ENCODE measurements around the gene SMAD2. TPM values are rescaled to one million over a fixed set of nuclear protein-coding genes. Genes with fewer than 3 reads are reported as not detected.

Gene SMAD2
- total and polyA plus RNA-seq, 3 donors from 2014 or later, result 76.9 to 115 (median 109) TPM

DNA sequence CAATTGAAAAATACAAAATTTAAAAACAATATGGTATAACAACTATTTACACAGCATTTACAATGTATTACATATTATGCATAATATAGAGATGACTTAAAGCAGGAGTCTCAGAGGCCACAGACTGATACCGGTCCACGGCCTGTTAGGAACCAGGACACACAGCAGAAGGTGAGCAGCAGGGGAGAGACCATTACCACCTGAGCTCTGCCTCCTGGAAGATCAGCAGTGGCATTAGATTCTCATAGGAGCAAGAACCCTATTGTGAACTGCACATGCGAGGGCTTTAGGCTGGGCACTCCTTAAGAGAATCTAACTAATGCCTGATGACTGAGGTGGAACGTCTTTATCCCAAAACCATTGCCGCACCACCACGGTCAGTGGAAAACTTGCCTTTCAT, 58.0 kb downstream of the SMAD2 start:
- 91 to 94% methylated on average over 6 of the region's 6 CpGs for WGBS, 2 donors
- intact Hi-C loops (cut with DNase I; ENCODE audit: low total_unique reads), result no loop called here
- Histone ChIP-seq H3K27ac (no peak overlapping the region), H3K4me3 (no peak overlapping the region), H3K27me3 (no peaks in the 10 kb centered on the region), H3K4me1 (peaks cover 3% of the 10 kb centered on the region), H3K36me3 (ENCODE audit: low read depth, missing control alignments) (no peaks in the 10 kb centered on the region), H3K9me3 (no peaks in the 10 kb centered on the region)
- no peak for DNase-seq
- no peak for TF ChIP-seq POLR2A (IDR thresholded peaks at IDR 0.05)
- TF ChIP-seq, protein P1, sequence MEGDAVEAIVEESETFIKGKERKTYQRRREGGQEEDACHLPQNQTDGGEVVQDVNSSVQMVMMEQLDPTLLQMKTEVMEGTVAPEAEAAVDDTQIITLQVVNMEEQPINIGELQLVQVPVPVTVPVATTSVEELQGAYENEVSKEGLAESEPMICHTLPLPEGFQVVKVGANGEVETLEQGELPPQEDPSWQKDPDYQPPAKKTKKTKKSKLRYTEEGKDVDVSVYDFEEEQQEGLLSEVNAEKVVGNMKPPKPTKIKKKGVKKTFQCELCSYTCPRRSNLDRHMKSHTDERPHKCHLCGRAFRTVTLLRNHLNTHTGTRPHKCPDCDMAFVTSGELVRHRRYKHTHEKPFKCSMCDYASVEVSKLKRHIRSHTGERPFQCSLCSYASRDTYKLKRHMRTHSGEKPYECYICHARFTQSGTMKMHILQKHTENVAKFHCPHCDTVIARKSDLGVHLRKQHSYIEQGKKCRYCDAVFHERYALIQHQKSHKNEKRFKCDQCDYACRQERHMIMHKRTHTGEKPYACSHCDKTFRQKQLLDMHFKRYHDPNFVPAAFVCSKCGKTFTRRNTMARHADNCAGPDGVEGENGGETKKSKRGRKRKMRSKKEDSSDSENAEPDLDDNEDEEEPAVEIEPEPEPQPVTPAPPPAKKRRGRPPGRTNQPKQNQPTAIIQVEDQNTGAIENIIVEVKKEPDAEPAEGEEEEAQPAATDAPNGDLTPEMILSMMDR (IDR thresholded peaks at IDR 0.05), result no peak

DNA sequence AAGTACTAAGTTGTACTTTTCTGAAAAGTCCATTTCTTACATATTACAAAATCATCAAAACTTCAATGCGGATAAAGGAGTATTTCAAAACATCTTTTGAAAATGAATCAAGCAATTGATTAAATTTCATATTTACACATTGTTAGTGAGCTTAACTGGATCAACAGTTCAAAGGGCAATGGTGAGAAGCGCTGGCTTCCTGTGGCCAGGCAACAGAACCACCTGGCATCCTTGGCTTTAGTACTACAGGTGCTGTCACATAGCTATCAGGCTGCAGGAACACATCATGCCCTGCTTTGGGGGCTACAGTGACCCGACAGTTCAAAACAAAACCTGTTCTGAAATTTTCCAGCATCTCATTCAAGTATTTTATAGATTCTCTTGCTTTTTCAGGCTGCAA, 59.2 kb downstream of the SMAD2 start:
- no peaks in the 10 kb centered on the region for H3K27me3 ChIP-seq
- peaks cover 9% of the 10 kb centered on the region for H3K4me1 ChIP-seq
- H3K36me3 ChIP-seq (ENCODE audit: low read depth, missing control alignments), result no peaks in the 10 kb centered on the region
- H3K4me3 ChIP-seq, result no peak overlapping the region
- no peaks in the 10 kb centered on the region for H3K9me3 ChIP-seq
- no peak overlapping the region for H3K27ac ChIP-seq
- WGBS, 2 donors, result 90% methylated on average over 3 of the region's 3 CpGs
- no peak for DNase-seq
- no peak for TF ChIP-seq POLR2A (IDR thresholded peaks at IDR 0.05)
- TF ChIP-seq, protein P1 (IDR thresholded peaks at IDR 0.05), result no peak
- intact Hi-C loops (cut with DNase I; ENCODE audit: low total_unique reads), result no loop called here

DNA sequence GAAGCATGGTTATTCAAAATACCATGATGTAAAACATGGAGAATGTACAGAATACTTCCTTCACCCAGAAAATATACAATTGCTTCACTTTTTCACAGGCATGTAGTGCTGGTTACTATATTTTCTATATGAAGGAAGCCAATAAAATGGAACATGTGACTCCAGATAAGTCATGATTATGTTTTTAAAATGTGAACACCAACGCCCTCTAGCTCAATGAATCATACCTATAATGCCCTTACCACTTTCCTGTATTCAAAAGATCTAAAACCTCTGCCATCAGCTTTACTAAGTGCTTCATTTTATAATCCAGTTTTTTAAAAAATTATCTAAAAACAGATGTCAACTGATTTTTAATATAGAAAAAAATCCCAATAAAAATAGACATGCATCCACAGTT, 59.9 kb downstream of the SMAD2 start:
- H3K27me3 ChIP-seq, result no peaks in the 10 kb centered on the region
- no peak overlapping the region for H3K4me3 ChIP-seq
- no peaks in the 10 kb centered on the region for H3K9me3 ChIP-seq
- no peak for DNase-seq
- 81 to 84% methylated on average over 1 of the region's 1 CpG for WGBS, 2 donors
- no peaks in the 10 kb centered on the region for H3K36me3 ChIP-seq (ENCODE audit: low read depth, missing control alignments)
- peaks cover 9% of the 10 kb centered on the region for H3K4me1 ChIP-seq
- TF ChIP-seq, protein P1 (IDR thresholded peaks at IDR 0.05), result no peak
- TF ChIP-seq POLR2A (IDR thresholded peaks at IDR 0.05), result no peak
- intact Hi-C loops (cut with DNase I; ENCODE audit: low total_unique reads), result no loop called here
- no peak overlapping the region for H3K27ac ChIP-seq

DNA sequence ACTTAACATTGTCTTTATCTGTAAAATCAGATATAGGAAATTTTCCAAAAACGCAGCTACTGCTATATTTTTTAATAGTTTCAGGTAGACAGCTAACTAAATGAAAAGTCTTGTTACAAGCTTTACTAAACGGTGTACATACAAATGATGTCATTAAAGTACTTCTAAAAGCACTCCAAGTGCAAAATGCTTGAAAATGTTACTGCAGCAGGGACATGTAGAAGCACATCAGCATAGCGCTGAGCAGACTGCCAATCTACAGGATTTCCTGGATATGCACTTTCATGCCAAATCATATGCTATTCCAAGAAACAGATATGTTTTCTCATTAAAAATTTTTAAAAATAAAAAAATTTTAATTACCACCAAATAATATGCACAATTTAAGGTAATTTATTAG, 61.7 kb downstream of the SMAD2 start:
- WGBS, 2 donors, result 85 to 87% methylated on average over 3 of the region's 3 CpGs
- no peak overlapping the region for H3K4me3 ChIP-seq
- H3K9me3 ChIP-seq, result no peaks in the 10 kb centered on the region
- H3K4me1 ChIP-seq, result peaks cover 9% of the 10 kb centered on the region
- H3K27me3 ChIP-seq, result no peaks in the 10 kb centered on the region
- no peaks in the 10 kb centered on the region for H3K36me3 ChIP-seq (ENCODE audit: low read depth, missing control alignments)
- TF ChIP-seq POLR2A (IDR thresholded peaks at IDR 0.05), result no peak
- TF ChIP-seq, protein P1 (IDR thresholded peaks at IDR 0.05), result no peak
- intact Hi-C loops (cut with DNase I; ENCODE audit: low total_unique reads), result no loop called here
- H3K27ac ChIP-seq, result no peak overlapping the region
- no peak for DNase-seq

DNA sequence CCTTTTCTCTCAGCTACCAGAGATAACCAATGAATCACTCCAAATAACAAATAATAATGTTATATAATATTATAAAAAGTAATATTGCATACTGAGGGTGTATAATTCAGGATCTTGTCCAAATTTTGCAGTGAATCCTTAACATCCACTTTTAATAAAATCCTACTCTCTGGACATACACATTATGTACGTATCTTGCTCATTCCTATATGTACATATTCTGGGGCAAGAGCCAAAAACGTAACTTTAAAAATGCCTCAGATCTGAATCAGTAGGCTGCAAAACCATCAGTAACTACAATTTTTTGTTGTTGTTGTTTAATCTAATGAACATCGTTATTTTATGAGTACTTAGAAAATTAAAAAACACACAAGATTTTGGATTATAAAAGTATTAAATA, 65.3 kb downstream of the SMAD2 start:
- 95% methylated on average over 3 of the region's 3 CpGs for WGBS, 2 donors

More for the DNA sequence above, 65.3 kb downstream of the SMAD2 start:
- TF ChIP-seq POLR2A (IDR thresholded peaks at IDR 0.05), result no peak
- TF ChIP-seq, protein P1 (IDR thresholded peaks at IDR 0.05), result no peak
- peaks cover 6% of the 10 kb centered on the region for H3K4me1 ChIP-seq
- no peak overlapping the region for H3K4me3 ChIP-seq
- H3K36me3 ChIP-seq (ENCODE audit: low read depth, missing control alignments), result no peaks in the 10 kb centered on the region
- intact Hi-C loops (cut with DNase I; ENCODE audit: low total_unique reads), result no loop called here
- no peak for DNase-seq
- no peaks in the 10 kb centered on the region for H3K9me3 ChIP-seq
- no peak overlapping the region for H3K27ac ChIP-seq
- no peaks in the 10 kb centered on the region for H3K27me3 ChIP-seq

Data from testis (tissue), 3 donors.